Neuron (in vitro differentiated cells): ENCODE data around the gene ME1.

Experiments used
- H2AFZ ChIP-seq: one replicate; pipeline ENCODE4 v1.6.1; 2013; ENCODE audit warnings: low read depth, mild to moderate bottlenecking, inconsistent platforms, low read length, moderate library complexity
- H3K27me3 ChIP-seq: one replicate; pipeline ENCODE4 v1.6.1; 2013; ENCODE audit warnings: low read length; ENCODE audit not compliant: insufficient read depth
- H3K36me3 ChIP-seq: one replicate; pipeline ENCODE4 v1.6.1; 2013; ENCODE audit warnings: low read length; ENCODE audit not compliant: insufficient read depth
- H3K4me1 ChIP-seq: one replicate; pipeline ENCODE4 v1.6.1; 2013; ENCODE audit warnings: low read length; ENCODE audit not compliant: insufficient read depth
- H3K4me3 ChIP-seq: 2 replicates; pipeline ENCODE4 v1.5.1; 2013; ENCODE audit warnings: mild to moderate bottlenecking, low read length, moderate library complexity
- H3K9me3 ChIP-seq: one replicate; pipeline ENCODE4 v1.6.1; 2013; ENCODE audit warnings: low read length

The ME1 gene

DNA sequence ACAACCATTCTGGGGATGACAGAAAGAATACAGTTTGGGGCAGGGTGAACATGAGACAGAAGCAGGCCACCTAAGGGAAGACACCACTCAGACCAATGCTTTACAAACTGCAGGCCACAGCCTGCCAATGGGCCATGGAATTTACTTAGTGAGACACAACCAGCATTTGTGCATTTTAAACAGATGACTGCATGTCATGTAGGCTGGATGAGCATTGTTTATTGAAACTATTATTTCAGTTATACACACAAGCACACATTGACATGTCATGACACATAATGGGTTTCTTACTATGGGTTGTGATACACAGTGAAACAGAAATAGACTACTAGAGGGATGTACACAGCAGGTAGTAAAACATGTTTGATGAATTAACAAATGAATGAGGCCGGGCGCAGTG lies 245.8 kb downstream of the ME1 start:
- no peaks in the 10 kb centered on the region for H3K9me3 ChIP-seq
- peaks cover 65% of the 10 kb centered on the region for H3K36me3 ChIP-seq
- H3K27me3 ChIP-seq: no peaks in the 10 kb centered on the region
- H2AFZ ChIP-seq: no peak overlapping the region
- no peaks in the 10 kb centered on the region for H3K4me1 ChIP-seq
- no peak overlapping the region for H3K4me3 ChIP-seq

- H3K4me3 ChIP-seq: no peak overlapping the region
- no peaks in the 10 kb centered on the region for H3K9me3 ChIP-seq
- H3K27me3 ChIP-seq: no peaks in the 10 kb centered on the region
- H3K36me3 ChIP-seq: peaks cover 65% of the 10 kb centered on the region
- H3K4me1 ChIP-seq: no peaks in the 10 kb centered on the region
- no peak overlapping the region for H2AFZ ChIP-seq
Measured at GRCh38 chr6:83183082-83183828, 247.6 kb downstream of the ME1 start.

GRCh38 chr6:83182114-83182513 lies 248.7 kb downstream of the ME1 start:
- Histone ChIP-seq H3K9me3 (no peaks in the 10 kb centered on the region), H3K36me3 (peaks cover 71% of the 10 kb centered on the region), H3K4me3 (no peak overlapping the region), H3K4me1 (no peaks in the 10 kb centered on the region), H2AFZ (no peak overlapping the region), H3K27me3 (no peaks in the 10 kb centered on the region)

GRCh38 chr6:83180426-83180950 lies 250.4 kb downstream of the ME1 start:
- H2AFZ ChIP-seq: no peak overlapping the region
- H3K36me3 ChIP-seq: peaks cover 76% of the 10 kb centered on the region
- H3K9me3 ChIP-seq: no peaks in the 10 kb centered on the region
- H3K4me3 ChIP-seq: no peak overlapping the region
- H3K27me3 ChIP-seq: no peaks in the 10 kb centered on the region
- H3K4me1 ChIP-seq: no peaks in the 10 kb centered on the region

DNA sequence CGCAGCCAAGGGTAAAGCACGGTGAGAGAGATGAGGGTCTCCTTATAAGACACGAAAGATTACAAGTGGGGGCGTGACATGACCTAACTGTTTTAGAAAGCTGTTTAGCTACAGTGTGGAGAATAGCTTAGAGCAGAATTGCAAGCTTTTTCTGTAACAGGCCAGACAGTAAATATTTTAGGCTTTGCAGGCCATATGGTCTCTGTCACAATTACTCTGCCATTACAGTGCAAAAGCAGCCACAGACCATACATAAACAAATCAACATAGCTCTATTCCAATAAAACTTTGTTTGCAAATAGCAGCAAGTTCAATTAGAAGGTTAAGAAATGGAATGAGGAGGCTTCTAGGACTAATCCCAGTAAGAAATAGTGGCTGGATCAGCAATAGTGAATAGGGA lies 254.6 kb downstream of the ME1 start:
- H3K36me3 ChIP-seq: peaks cover 74% of the 10 kb centered on the region
- no peaks in the 10 kb centered on the region for H3K27me3 ChIP-seq
- H3K4me1 ChIP-seq: no peaks in the 10 kb centered on the region
- no peaks in the 10 kb centered on the region for H3K9me3 ChIP-seq
- H2AFZ ChIP-seq: no peak overlapping the region
- no peak overlapping the region for H3K4me3 ChIP-seq

GRCh38 chr6:83169511-83169910 lies 261.3 kb downstream of the ME1 start:
- H3K4me3 ChIP-seq: no peak overlapping the region
- H2AFZ ChIP-seq: no peak overlapping the region
- no peaks in the 10 kb centered on the region for H3K27me3 ChIP-seq
- H3K9me3 ChIP-seq: no peaks in the 10 kb centered on the region
- H3K4me1 ChIP-seq: no peaks in the 10 kb centered on the region
- H3K36me3 ChIP-seq: peaks cover 89% of the 10 kb centered on the region

DNA sequence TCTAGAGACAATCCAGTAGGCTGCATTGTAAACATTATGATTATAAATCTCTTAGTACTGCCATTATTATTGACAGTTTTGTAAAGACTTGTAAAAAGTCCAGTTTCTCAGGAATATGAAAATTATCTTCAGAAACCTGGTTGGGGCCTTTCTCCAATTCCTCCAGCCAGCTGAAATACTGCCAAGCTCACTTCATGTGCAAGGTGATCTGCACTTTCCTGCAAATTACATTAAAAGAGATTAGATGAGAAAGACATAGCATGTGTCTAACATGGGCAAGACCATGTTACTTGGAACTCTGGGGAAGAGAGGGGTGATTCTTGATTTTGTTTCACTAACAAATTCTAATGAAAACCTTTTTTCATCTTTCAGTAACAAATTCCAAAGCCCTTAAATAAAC lies 261.7 kb downstream of the ME1 start:
- H3K4me3 ChIP-seq: no peak overlapping the region
- no peak overlapping the region for H2AFZ ChIP-seq
- no peaks in the 10 kb centered on the region for H3K27me3 ChIP-seq
- H3K36me3 ChIP-seq: peaks cover 88% of the 10 kb centered on the region
- H3K9me3 ChIP-seq: no peaks in the 10 kb centered on the region
- H3K4me1 ChIP-seq: no peaks in the 10 kb centered on the region

DNA sequence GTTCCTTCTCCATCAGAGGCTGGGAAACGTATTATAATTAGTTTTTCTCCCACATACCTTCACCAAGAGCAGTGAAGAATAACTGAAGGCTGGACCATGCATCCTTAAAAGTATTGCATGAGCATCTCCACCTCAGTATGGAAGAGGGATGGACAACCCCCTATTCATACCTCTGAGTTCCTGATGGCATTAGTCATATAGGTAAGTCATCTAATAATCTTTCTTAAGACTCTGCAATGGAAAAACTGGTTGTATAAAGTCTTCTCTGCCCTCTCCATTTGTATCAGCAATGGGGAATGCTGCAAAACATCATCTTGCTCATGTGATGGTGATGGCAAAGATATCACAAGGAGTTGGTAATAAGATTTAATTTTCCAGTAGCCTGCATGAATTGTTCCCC lies 262.3 kb downstream of the ME1 start:
- Histone ChIP-seq H3K4me1 (no peaks in the 10 kb centered on the region), H3K36me3 (peaks cover 90% of the 10 kb centered on the region), H3K27me3 (no peaks in the 10 kb centered on the region), H2AFZ (no peak overlapping the region), H3K9me3 (no peaks in the 10 kb centered on the region), H3K4me3 (no peak overlapping the region)

- Histone ChIP-seq H3K36me3 (peaks cover 86% of the 10 kb centered on the region), H3K4me3 (no peak overlapping the region), H2AFZ (no peak overlapping the region), H3K9me3 (no peaks in the 10 kb centered on the region), H3K4me1 (no peaks in the 10 kb centered on the region), H3K27me3 (no peaks in the 10 kb centered on the region)
Measured at GRCh38 chr6:83167726-83168278, 263.0 kb downstream of the ME1 start.
